ENCODE data around the gene HORMAD2.

Gene HORMAD2

DNA sequence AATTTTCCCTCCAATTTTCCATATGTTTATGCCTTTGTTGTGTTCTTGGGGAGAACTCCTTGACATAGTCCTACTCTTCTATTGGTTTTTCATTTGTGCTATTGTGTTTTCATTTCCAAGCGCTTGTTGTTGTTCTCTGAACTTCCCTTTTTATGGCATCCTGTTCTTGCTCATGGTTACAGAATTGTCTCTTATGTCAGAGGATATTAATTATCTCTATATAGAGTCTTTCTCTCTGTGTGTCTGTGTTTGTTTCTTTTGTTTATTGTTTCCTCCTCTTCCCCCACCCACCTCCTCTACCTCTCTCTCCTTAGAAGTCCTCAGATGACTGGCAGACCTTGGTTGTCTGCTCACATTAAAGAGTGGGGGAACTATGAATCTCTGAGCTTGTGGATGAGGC, 69.9 kb downstream of the HORMAD2 start:
- TF ChIP-seq ZNF223 (tag by site-specific recombination; IDR thresholded peaks at IDR 0.05) (no peak), MZF1 (tag by site-specific recombination; IDR thresholded peaks at IDR 0.05; ENCODE audit: borderline replicate concordance) (no peak), ZNF571 (tag by site-specific recombination; IDR thresholded peaks at IDR 0.05) (no peak), ZNF548 (tag by site-specific recombination; IDR thresholded peaks at IDR 0.05) (no peak), ZNF221 (tag by site-specific recombination; IDR thresholded peaks at IDR 0.05; ENCODE audit: borderline replicate concordance) (no peak), ZNF670 (tag by site-specific recombination; IDR thresholded peaks at IDR 0.05; ENCODE audit: low read depth) (no peak), MYNN (tag by site-specific recombination; IDR thresholded peaks at IDR 0.05; ENCODE audit: borderline replicate concordance) (no peak), ZNF292 (tag by site-specific recombination; IDR thresholded peaks at IDR 0.05; ENCODE audit: borderline replicate concordance, low read depth) (no peak), ZNF174 (tag by site-specific recombination; IDR thresholded peaks at IDR 0.05) (no peak), ZNF561 (tag by site-specific recombination; IDR thresholded peaks at IDR 0.05; ENCODE audit: borderline replicate concordance) (no peak), ZNF169 (tag by site-specific recombination; IDR thresholded peaks at IDR 0.05) (no peak)
- TF ChIP-seq, protein P1, sequence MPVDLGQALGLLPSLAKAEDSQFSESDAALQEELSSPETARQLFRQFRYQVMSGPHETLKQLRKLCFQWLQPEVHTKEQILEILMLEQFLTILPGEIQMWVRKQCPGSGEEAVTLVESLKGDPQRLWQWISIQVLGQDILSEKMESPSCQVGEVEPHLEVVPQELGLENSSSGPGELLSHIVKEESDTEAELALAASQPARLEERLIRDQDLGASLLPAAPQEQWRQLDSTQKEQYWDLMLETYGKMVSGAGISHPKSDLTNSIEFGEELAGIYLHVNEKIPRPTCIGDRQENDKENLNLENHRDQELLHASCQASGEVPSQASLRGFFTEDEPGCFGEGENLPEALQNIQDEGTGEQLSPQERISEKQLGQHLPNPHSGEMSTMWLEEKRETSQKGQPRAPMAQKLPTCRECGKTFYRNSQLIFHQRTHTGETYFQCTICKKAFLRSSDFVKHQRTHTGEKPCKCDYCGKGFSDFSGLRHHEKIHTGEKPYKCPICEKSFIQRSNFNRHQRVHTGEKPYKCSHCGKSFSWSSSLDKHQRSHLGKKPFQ (tag by site-specific recombination; IDR thresholded peaks at IDR 0.05) = no peak
- TF ChIP-seq, protein P2, sequence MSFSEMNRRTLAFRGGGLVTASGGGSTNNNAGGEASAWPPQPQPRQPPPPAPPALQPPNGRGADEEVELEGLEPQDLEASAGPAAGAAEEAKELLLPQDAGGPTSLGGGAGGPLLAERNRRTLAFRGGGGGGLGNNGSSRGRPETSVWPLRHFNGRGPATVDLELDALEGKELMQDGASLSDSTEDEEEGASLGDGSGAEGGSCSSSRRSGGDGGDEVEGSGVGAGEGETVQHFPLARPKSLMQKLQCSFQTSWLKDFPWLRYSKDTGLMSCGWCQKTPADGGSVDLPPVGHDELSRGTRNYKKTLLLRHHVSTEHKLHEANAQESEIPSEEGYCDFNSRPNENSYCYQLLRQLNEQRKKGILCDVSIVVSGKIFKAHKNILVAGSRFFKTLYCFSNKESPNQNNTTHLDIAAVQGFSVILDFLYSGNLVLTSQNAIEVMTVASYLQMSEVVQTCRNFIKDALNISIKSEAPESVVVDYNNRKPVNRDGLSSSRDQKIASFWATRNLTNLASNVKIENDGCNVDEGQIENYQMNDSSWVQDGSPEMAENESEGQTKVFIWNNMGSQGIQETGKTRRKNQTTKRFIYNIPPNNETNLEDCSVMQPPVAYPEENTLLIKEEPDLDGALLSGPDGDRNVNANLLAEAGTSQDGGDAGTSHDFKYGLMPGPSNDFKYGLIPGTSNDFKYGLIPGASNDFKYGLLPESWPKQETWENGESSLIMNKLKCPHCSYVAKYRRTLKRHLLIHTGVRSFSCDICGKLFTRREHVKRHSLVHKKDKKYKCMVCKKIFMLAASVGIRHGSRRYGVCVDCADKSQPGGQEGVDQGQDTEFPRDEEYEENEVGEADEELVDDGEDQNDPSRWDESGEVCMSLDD (tag by site-specific recombination; IDR thresholded peaks at IDR 0.05) = no peak
- TF ChIP-seq, protein P3, sequence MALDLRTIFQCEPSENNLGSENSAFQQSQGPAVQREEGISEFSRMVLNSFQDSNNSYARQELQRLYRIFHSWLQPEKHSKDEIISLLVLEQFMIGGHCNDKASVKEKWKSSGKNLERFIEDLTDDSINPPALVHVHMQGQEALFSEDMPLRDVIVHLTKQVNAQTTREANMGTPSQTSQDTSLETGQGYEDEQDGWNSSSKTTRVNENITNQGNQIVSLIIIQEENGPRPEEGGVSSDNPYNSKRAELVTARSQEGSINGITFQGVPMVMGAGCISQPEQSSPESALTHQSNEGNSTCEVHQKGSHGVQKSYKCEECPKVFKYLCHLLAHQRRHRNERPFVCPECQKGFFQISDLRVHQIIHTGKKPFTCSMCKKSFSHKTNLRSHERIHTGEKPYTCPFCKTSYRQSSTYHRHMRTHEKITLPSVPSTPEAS (tag by site-specific recombination; IDR thresholded peaks at IDR 0.05) = no peak
- TF ChIP-seq, protein P4, sequence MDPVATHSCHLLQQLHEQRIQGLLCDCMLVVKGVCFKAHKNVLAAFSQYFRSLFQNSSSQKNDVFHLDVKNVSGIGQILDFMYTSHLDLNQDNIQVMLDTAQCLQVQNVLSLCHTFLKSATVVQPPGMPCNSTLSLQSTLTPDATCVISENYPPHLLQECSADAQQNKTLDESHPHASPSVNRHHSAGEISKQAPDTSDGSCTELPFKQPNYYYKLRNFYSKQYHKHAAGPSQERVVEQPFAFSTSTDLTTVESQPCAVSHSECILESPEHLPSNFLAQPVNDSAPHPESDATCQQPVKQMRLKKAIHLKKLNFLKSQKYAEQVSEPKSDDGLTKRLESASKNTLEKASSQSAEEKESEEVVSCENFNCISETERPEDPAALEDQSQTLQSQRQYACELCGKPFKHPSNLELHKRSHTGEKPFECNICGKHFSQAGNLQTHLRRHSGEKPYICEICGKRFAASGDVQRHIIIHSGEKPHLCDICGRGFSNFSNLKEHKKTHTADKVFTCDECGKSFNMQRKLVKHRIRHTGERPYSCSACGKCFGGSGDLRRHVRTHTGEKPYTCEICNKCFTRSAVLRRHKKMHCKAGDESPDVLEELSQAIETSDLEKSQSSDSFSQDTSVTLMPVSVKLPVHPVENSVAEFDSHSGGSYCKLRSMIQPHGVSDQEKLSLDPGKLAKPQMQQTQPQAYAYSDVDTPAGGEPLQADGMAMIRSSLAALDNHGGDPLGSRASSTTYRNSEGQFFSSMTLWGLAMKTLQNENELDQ (tag by site-specific recombination; IDR thresholded peaks at IDR 0.05; ENCODE audit: low read depth) = no peak
- TF ChIP-seq, protein P5, sequence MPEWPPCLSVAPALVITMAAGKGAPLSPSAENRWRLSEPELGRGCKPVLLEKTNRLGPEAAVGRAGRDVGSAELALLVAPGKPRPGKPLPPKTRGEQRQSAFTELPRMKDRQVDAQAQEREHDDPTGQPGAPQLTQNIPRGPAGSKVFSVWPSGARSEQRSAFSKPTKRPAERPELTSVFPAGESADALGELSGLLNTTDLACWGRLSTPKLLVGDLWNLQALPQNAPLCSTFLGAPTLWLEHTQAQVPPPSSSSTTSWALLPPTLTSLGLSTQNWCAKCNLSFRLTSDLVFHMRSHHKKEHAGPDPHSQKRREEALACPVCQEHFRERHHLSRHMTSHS (tag by site-specific recombination; IDR thresholded peaks at IDR 0.05) = no peak
- CTCF ChIA-PET = interaction anchor here (0.7 kb wide), 1 partner anchor 41 kb away, joined by 4 read pairs; no protein-coding TSS in a partner anchor

DNA sequence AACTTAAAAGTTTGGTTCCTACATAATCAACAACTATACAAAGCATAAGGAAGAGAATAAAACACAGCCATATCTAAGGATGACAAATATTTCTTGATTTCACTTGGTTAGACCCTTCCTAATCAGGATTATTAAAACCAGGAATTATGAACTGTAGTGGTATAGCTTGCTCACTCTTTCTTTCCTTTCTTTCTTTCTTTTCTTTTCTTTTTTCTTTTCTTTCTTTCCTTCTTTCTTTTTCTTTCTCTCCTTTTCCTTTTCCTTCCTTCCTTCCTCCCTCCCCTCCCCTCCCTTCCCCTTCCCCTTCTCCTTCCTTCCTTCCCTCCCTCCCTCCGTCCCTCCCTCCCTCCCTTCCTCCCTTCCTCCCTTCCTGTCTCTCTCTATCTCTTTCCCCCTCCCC, 78.0 kb downstream of the HORMAD2 start:
- Histone ChIP-seq H3K36me3 (ENCODE audit: control insufficient read depth in 2 of 2, insufficient read depth in 1 of 2, low read length in 2 of 2) (no peaks in the 10 kb centered on the region), H3K27ac (ENCODE audit: extremely low read depth, low read depth, low read length) (no peak overlapping the region), H3K4me3 (ENCODE audit: low read depth, low read length) (no peak overlapping the region), H3K4me1 (ENCODE audit: control insufficient read depth, insufficient read depth, low read length) (no peaks in the 10 kb centered on the region), H3K9me3 (ENCODE audit: control insufficient read depth, insufficient read depth, low read depth, low read length) (no peaks in the 10 kb centered on the region)
- POLR2A ChIA-PET = no interaction called here
- CTCF ChIA-PET = interaction anchor here (0.6 to 1.8 kb wide), 5 partner anchors 46 to 773 kb away, joined by 3 to 6 read pairs (median 3); no protein-coding TSS in a partner anchor
- TF ChIP-seq, protein P6, sequence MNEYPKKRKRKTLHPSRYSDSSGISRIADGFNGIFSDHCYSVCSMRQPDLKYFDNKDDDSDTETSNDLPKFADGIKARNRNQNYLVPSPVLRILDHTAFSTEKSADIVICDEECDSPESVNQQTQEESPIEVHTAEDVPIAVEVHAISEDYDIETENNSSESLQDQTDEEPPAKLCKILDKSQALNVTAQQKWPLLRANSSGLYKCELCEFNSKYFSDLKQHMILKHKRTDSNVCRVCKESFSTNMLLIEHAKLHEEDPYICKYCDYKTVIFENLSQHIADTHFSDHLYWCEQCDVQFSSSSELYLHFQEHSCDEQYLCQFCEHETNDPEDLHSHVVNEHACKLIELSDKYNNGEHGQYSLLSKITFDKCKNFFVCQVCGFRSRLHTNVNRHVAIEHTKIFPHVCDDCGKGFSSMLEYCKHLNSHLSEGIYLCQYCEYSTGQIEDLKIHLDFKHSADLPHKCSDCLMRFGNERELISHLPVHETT (tag by site-specific recombination; IDR thresholded peaks at IDR 0.05) = no peak
- no peak for TF ChIP-seq ZNF555 (tag by site-specific recombination; conservative IDR thresholded peaks at IDR 0.05)
- TF ChIP-seq ZNF366 (tag by site-specific recombination; conservative IDR thresholded peaks at IDR 0.05) = peak; percentile 67

More for the DNA sequence above, 69.9 kb downstream of the HORMAD2 start:
- no peak overlapping the region for H3K27ac ChIP-seq (ENCODE audit: extremely low read depth, low read depth, low read length)
- H3K9me3 ChIP-seq (ENCODE audit: control insufficient read depth, insufficient read depth, low read depth, low read length) = no peaks in the 10 kb centered on the region
- POLR2A ChIA-PET = no interaction called here
- H3K36me3 ChIP-seq (ENCODE audit: control insufficient read depth in 2 of 2, insufficient read depth in 1 of 2, low read length in 2 of 2) = no peaks in the 10 kb centered on the region
- no peak overlapping the region for H3K4me3 ChIP-seq (ENCODE audit: low read depth, low read length)
- H3K4me1 ChIP-seq (ENCODE audit: control insufficient read depth, insufficient read depth, low read length) = no peaks in the 10 kb centered on the region
